B cell (primary cell): Measurements from ENCODE around the gene CYP4F2.

Source experiments
- CTCF ChIP-seq: fragments of 200-600 bp; IDR thresholded peaks from one replicate; pipeline ENCODE4 v1.8.0; 2022; ENCODE audit warnings: antibody characterized with exemption, mild to moderate bottlenecking
- EZH2 ChIP-seq: IDR thresholded peaks from 2 replicates; pipeline ENCODE4 v1.6.1; 2012; ENCODE audit warnings: borderline replicate concordance, low read depth, mild to moderate bottlenecking, moderate library complexity, low read length; ENCODE audit not compliant: insufficient read depth, poor library complexity, severe bottlenecking

GRCh38 chr19:15837221-15837731, 60.6 kb downstream of the CYP4F2 start:
- no peak for TF ChIP-seq CTCF
- no peak for TF ChIP-seq EZH2
